Mesothelial cell of epicardium (in vitro differentiated cells): ENCODE results near the gene ERCC2. TPM values are rescaled to one million over a fixed set of nuclear protein-coding genes. Genes with fewer than 3 reads are reported as not detected.
"Not testable (repeated sequence)": the region's sequence is repeated elsewhere in the genome, so short reads cannot be mapped to it uniquely, and the experiment has no call there.

Experiments used
- DNase-seq, 2 experiments: peaks; one replicate each; pipeline ENCODE4 v3.0.0; 2021; ENCODE audit warnings: low spot score in 2 of 2; ENCODE audit not compliant: unreplicated experiment in 2 of 2
- H3K27ac Mint-ChIP-seq: 2 replicates; pipeline ENCODE4 v1.8.0; 2021; ENCODE audit warnings: mixed read lengths
- H3K27me3 Mint-ChIP-seq: 2 replicates; pipeline ENCODE4 v1.8.0; 2021; ENCODE audit warnings: low read depth, mixed read lengths
- H3K36me3 Mint-ChIP-seq: 2 replicates; pipeline ENCODE4 v1.8.0; 2021; ENCODE audit warnings: mixed read lengths
- H3K4me1 Mint-ChIP-seq: 2 replicates; pipeline ENCODE4 v1.8.0; 2021; ENCODE audit warnings: mixed read lengths
- H3K4me3 Mint-ChIP-seq: 2 replicates; pipeline ENCODE4 v1.8.0; 2021; ENCODE audit warnings: mild to moderate bottlenecking, moderate library complexity, mixed read lengths
- H3K9me3 Mint-ChIP-seq: 2 replicates; pipeline ENCODE4 v1.8.0; 2021; ENCODE audit warnings: mixed read lengths
- total RNA-seq: library from RNA; stranded (reverse); gene quantifications from 3 replicates; pipeline ENCODE4 v1.2.1, GENCODE V29; 2021
- TF ChIP-seq, protein P1 (sequence below): fragments of 200-600 bp; sonication (generic); IDR thresholded peaks from one replicate; pipeline ENCODE4 v1.5.0; 2021; ENCODE audit warnings: antibody characterized with exemption; ENCODE audit not compliant: unreplicated experiment

Gene ERCC2
- total RNA-seq, 1 donor from 2014 or later = 62.7 TPM

DNA sequence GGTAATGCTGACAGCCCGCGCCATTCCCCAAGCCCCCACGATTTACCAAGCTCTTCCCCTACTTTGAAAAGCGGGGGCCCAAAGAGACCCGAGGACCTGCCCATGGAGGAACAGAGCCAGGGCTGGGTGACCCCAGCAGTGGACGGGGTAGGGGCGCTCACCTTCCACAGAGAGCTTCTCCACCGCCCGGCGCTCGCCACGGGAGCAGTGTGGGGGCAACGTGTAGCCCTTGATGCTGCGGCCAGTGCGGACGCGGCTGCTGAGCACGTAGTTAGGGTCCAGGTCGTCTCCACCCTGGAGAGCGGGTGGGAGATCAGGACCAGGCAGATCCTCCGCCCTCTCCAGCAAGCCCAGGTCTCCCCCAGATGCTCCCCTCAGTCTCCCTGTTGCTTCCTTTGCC lies 55.1 kb downstream of the ERCC2 start:
- TF ChIP-seq, protein P1, sequence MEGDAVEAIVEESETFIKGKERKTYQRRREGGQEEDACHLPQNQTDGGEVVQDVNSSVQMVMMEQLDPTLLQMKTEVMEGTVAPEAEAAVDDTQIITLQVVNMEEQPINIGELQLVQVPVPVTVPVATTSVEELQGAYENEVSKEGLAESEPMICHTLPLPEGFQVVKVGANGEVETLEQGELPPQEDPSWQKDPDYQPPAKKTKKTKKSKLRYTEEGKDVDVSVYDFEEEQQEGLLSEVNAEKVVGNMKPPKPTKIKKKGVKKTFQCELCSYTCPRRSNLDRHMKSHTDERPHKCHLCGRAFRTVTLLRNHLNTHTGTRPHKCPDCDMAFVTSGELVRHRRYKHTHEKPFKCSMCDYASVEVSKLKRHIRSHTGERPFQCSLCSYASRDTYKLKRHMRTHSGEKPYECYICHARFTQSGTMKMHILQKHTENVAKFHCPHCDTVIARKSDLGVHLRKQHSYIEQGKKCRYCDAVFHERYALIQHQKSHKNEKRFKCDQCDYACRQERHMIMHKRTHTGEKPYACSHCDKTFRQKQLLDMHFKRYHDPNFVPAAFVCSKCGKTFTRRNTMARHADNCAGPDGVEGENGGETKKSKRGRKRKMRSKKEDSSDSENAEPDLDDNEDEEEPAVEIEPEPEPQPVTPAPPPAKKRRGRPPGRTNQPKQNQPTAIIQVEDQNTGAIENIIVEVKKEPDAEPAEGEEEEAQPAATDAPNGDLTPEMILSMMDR = no peak
- Mint-ChIP-seq H3K4me1 (peaks cover 2% of the 10 kb centered on the region), H3K36me3 (no peaks in the 10 kb centered on the region), H3K27ac (no peak overlapping the region), H3K4me3 (no peak overlapping the region), H3K27me3 (peaks cover 43% of the 10 kb centered on the region), H3K9me3 (no peaks in the 10 kb centered on the region)
- DNase-seq = no peak

GRCh38 chr19:45314708-45315245 lies 55.6 kb downstream of the ERCC2 start:
- no peak for DNase-seq
- TF ChIP-seq, protein P1 = no peak
- H3K36me3 Mint-ChIP-seq = no peaks in the 10 kb centered on the region
- no peaks in the 10 kb centered on the region for H3K9me3 Mint-ChIP-seq
- no peak overlapping the region for H3K27ac Mint-ChIP-seq
- H3K27me3 Mint-ChIP-seq = peaks cover 43% of the 10 kb centered on the region
- H3K4me1 Mint-ChIP-seq = peaks cover 2% of the 10 kb centered on the region
- no peak overlapping the region for H3K4me3 Mint-ChIP-seq

GRCh38 chr19:45312285-45312684 lies 58.1 kb downstream of the ERCC2 start:
- not testable (repeated sequence) for H3K9me3 Mint-ChIP-seq, H3K4me3 Mint-ChIP-seq, H3K36me3 Mint-ChIP-seq, DNase-seq, H3K27ac Mint-ChIP-seq, H3K4me1 Mint-ChIP-seq
- peaks cover 33% of the 10 kb centered on the region for H3K27me3 Mint-ChIP-seq

DNA sequence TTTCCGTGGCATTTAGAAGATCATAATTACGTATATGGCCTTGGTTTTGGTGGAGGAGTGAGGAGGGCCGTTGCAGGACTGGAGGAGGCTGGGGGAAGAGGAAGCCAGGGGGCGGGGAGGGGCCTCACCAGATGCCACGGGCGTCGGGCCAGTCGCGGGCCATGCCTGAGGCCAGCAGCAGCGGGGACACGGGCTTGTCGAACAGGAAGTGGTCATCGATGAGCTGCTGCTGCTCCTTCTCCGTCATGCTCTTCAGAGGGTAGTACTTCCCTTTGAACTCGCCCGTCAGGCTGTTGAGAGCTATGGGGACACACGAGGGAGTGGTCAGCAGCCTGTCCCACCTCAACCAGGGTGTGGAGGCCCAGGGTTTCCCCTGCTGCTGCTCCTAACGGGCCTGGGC lies 58.8 kb downstream of the ERCC2 start:
- DNase-seq = no peak
- Mint-ChIP-seq H3K36me3 (no peaks in the 10 kb centered on the region), H3K27me3 (peaks cover 28% of the 10 kb centered on the region), H3K4me3 (no peak overlapping the region), H3K9me3 (no peaks in the 10 kb centered on the region), H3K27ac (no peak overlapping the region), H3K4me1 (peaks cover 2% of the 10 kb centered on the region)
- TF ChIP-seq, protein P1 = no peak

DNA sequence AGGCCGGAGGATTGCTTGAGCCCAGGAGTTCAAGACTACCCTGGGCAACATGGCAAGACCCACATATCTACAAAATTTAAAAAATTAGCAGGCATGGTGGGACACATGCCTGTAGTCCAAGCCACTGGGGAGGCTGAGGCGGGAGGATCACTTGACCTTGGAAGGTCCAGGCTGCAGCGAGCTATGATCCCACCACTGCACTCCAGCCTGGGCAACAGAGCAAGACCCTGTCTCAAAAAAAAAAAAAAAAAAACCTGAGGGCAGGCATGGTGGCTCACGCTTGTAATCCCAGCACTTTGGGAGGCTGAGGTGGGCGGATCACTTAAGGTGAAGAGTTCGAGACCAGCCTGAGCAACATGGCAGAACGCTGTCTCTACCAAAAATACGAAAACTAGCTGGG lies 61.1 kb downstream of the ERCC2 start:
- peaks cover 12% of the 10 kb centered on the region for H3K4me1 Mint-ChIP-seq
- not testable (repeated sequence) for H3K27ac Mint-ChIP-seq, H3K9me3 Mint-ChIP-seq, DNase-seq, H3K36me3 Mint-ChIP-seq, H3K4me3 Mint-ChIP-seq
- peaks cover 13% of the 10 kb centered on the region for H3K27me3 Mint-ChIP-seq

DNA sequence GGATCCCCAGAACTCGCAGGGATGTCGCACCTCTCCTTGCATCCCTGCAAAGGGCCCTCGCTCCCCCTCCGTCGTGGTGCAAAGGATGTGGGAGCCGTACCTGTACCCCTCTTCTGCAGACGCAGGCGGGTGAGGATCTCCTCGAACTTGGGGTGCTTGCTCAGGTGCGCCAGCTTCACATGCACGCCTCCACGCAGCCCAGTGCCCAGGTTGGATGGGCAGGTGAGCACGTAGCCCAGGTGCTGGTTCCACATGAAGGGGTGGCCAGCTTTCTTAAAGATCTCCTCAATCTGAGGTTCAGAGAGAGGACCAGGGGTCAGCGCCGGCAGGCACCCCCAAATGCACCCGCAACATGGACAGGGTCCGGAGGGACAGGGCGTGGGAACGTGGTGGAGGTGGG lies 63.0 kb downstream of the ERCC2 start:
- H3K36me3 Mint-ChIP-seq = peaks cover 6% of the 10 kb centered on the region
- H3K27ac Mint-ChIP-seq = no peak overlapping the region
- DNase-seq = no peak
- no peaks in the 10 kb centered on the region for H3K27me3 Mint-ChIP-seq
- peaks cover 12% of the 10 kb centered on the region for H3K4me1 Mint-ChIP-seq
- H3K4me3 Mint-ChIP-seq = no peak overlapping the region
- H3K9me3 Mint-ChIP-seq = no peaks in the 10 kb centered on the region
- TF ChIP-seq, protein P1 = no peak

GRCh38 chr19:45306518-45307027 lies 63.8 kb downstream of the ERCC2 start:
- Mint-ChIP-seq H3K4me1 (peaks cover 12% of the 10 kb centered on the region), H3K4me3 (no peak overlapping the region), H3K27me3 (no peaks in the 10 kb centered on the region), H3K9me3 (no peaks in the 10 kb centered on the region), H3K27ac (no peak overlapping the region), H3K36me3 (peaks cover 6% of the 10 kb centered on the region)
- TF ChIP-seq, protein P1 = no peak
- peak in 1 of 2 experiments; percentile 51 for DNase-seq
